ENCODE measurements around the gene KLHL26.

- TF ChIP-seq POLR2A (IDR thresholded peaks at IDR 0.05; ENCODE audit: borderline replicate concordance, extremely low read depth, insufficient read depth, insufficient read length) (no peak), CTCF (IDR thresholded peaks at IDR 0.05 in 2 of 3, conservative IDR thresholded peaks at IDR 0.05 in 1 of 3; ENCODE audit: borderline replicate concordance in 1 of 3, insufficient read depth in 1 of 3, low read depth in 2 of 3, low read length in 2 of 3) (no peak), CEBPB (IDR thresholded peaks at IDR 0.05; ENCODE audit: low read depth) (no peak), ZBTB33 (IDR thresholded peaks at IDR 0.05; ENCODE audit: extremely low read depth, insufficient replicate concordance, low read length) (no peak), POLR2AphosphoS5 (IDR thresholded peaks at IDR 0.05; ENCODE audit: low read depth, low read length) (no peak), ZNF274 (IDR thresholded peaks at IDR 0.05; ENCODE audit: low read depth, low read length) (no peak), EGR1 (IDR thresholded peaks at IDR 0.05; ENCODE audit: low read depth) (no peak), RAD21 (IDR thresholded peaks at IDR 0.05; ENCODE audit: low read depth) (no peak), YY1 (IDR thresholded peaks at IDR 0.05; ENCODE audit: extremely low read depth, insufficient replicate concordance, low read depth, low read length) (no peak), EZH2 (IDR thresholded peaks at IDR 0.05) (no peak), REST (IDR thresholded peaks at IDR 0.05; ENCODE audit: low read depth) (no peak)
Observed at GRCh38 chr19:18659281-18660050, 22.6 kb downstream of the KLHL26 start.

All from HCT116 (cell line).